DOHH2 (cell line): ENCODE measurements around the gene SIGLEC5.

ENCODE experiments used
- EZH2phosphoT487 ChIP-seq: fragments of 200-600 bp; sonication (generic); IDR thresholded peaks from 2 replicates; pipeline ENCODE4 v1.6.1; 2017; ENCODE audit warnings: borderline replicate concordance, mild to moderate bottlenecking, antibody characterized with exemption, low read length, moderate library complexity, mixed read lengths
- TF ChIP-seq, protein P1 (sequence below): fragments of 200-600 bp; sonication (generic); IDR thresholded peaks from one replicate; pipeline ENCODE4 v1.5.1; 2014; ENCODE audit warnings: antibody characterized with exemption, mild to moderate bottlenecking, low read depth, low read length; ENCODE audit not compliant: poor library complexity, severe bottlenecking

DNA sequence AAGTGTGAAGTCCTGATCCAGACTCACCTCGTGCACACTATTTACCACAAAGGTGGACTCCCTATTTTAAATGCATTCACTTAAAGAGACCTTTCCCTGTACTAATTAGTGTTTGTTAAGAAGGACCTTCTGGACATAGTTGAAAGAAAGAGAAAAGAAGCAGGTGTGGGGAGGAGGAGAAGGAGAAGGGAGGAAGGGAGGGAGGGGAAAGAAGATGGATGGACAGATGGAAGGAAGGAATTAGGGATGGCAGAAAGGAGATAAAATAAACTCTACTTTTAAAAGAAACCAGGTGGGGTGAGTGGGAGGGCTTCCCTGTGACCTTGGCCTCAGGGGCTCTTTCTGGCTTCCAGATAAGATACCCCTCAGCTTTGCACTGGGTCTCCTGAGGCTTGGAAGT lies 37.7 kb downstream of the SIGLEC5 start:
- TF ChIP-seq, protein P1, sequence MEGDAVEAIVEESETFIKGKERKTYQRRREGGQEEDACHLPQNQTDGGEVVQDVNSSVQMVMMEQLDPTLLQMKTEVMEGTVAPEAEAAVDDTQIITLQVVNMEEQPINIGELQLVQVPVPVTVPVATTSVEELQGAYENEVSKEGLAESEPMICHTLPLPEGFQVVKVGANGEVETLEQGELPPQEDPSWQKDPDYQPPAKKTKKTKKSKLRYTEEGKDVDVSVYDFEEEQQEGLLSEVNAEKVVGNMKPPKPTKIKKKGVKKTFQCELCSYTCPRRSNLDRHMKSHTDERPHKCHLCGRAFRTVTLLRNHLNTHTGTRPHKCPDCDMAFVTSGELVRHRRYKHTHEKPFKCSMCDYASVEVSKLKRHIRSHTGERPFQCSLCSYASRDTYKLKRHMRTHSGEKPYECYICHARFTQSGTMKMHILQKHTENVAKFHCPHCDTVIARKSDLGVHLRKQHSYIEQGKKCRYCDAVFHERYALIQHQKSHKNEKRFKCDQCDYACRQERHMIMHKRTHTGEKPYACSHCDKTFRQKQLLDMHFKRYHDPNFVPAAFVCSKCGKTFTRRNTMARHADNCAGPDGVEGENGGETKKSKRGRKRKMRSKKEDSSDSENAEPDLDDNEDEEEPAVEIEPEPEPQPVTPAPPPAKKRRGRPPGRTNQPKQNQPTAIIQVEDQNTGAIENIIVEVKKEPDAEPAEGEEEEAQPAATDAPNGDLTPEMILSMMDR, result no peak
- TF ChIP-seq EZH2phosphoT487, result no peak
